Neuronal stem cell (in vitro differentiated cells): ENCODE data around the gene NSD1.

Experiments
- DNase-seq: peaks from one replicate; pipeline ENCODE4 v3.0.0-alpha.2; 2013; ENCODE audit warnings: low spot score
- H2AFZ ChIP-seq: one replicate; pipeline ENCODE4 v1.6.1; 2013; ENCODE audit warnings: mild to moderate bottlenecking, low read length, inconsistent platforms
- H2AK5ac ChIP-seq: 2 replicates; pipeline ENCODE4 v1.6.1; 2013; ENCODE audit warnings: low read depth, mild to moderate bottlenecking, inconsistent platforms, low read length, moderate library complexity, mixed read lengths
- H2BK120ac ChIP-seq: 2 replicates; pipeline ENCODE4 v1.6.1; 2013; ENCODE audit warnings: low read depth, mild to moderate bottlenecking, inconsistent platforms, low read length, moderate library complexity, mixed read lengths
- H2BK12ac ChIP-seq: one replicate; pipeline ENCODE4 v1.6.1; 2013; ENCODE audit warnings: low read length, inconsistent platforms
- H2BK15ac ChIP-seq: 2 replicates; pipeline ENCODE4 v1.6.1; 2013; ENCODE audit warnings: mild to moderate bottlenecking, low read length, inconsistent platforms, mixed read lengths
- H2BK5ac ChIP-seq: one replicate; pipeline ENCODE4 v1.6.1; 2013; ENCODE audit warnings: inconsistent platforms, mild to moderate bottlenecking, low read length, moderate library complexity
- H3K14ac ChIP-seq: one replicate; pipeline ENCODE4 v1.6.1; 2013; ENCODE audit warnings: low read length, inconsistent platforms
- H3K18ac ChIP-seq: 2 replicates; pipeline ENCODE4 v1.6.1; 2013; ENCODE audit warnings: low read length, inconsistent platforms
- H3K23ac ChIP-seq: 2 replicates; pipeline ENCODE4 v1.6.1; 2013; ENCODE audit warnings: low read depth, mild to moderate bottlenecking, mixed read lengths, low read length, inconsistent platforms; ENCODE audit not compliant: poor library complexity
- H3K27ac ChIP-seq: replicated peaks from 3 replicates; pipeline ENCODE4 v1.5.1; 2013; ENCODE audit warnings: low read length, inconsistent platforms
- H3K27me3 ChIP-seq, 3 experiments: 2 replicates each; pipeline ENCODE4 v1.6.1; 2013; ENCODE audit warnings: low read length in 3 of 3, mild to moderate bottlenecking in 2 of 3, inconsistent platforms in 1 of 3, low read depth in 1 of 3, mixed read lengths in 1 of 3, moderate library complexity in 1 of 3; ENCODE audit not compliant: control insufficient read depth in 3 of 3, insufficient read depth in 3 of 3
- H3K36me3 ChIP-seq, 2 donors: replicated peaks in 1 of 2; 2 replicates each; pipeline ENCODE4 v1.6.1; 2013; ENCODE audit warnings: low read length in 2 of 2; ENCODE audit not compliant: control insufficient read depth in 2 of 2, insufficient read depth in 2 of 2
- H3K4ac ChIP-seq: 2 replicates; pipeline ENCODE4 v1.6.1; 2013; ENCODE audit warnings: inconsistent platforms, mild to moderate bottlenecking, low read length, moderate library complexity
- H3K4me1 ChIP-seq, 2 donors: 1 replicate in 1 of 2; 2 replicates in 1 of 2; pipeline ENCODE4 v1.6.1; 2013; ENCODE audit warnings: low read length in 2 of 2, low read depth in 1 of 2; ENCODE audit not compliant: control insufficient read depth in 2 of 2, insufficient read depth in 1 of 2
- H3K4me2 ChIP-seq: one replicate; pipeline ENCODE4 v1.6.1; 2013; ENCODE audit warnings: mild to moderate bottlenecking, low read length, inconsistent platforms; ENCODE audit not compliant: insufficient read depth, poor library complexity, severe bottlenecking
- H3K4me3 ChIP-seq, 2 donors: 2 replicates each; pipeline ENCODE4 v1.5.1; 2013; ENCODE audit warnings: low read length in 2 of 2, mild to moderate bottlenecking in 2 of 2, inconsistent platforms in 1 of 2, moderate library complexity in 1 of 2
- H3K79me1 ChIP-seq: one replicate; pipeline ENCODE4 v1.6.1; 2013; ENCODE audit warnings: low read depth, mild to moderate bottlenecking, inconsistent platforms, low read length, moderate library complexity
- H3K9ac ChIP-seq: one replicate; pipeline ENCODE4 v1.6.1; 2013; ENCODE audit warnings: mild to moderate bottlenecking, low read depth, low read length, inconsistent platforms; ENCODE audit not compliant: poor library complexity
- H3K9me3 ChIP-seq, 2 donors: replicated peaks in 1 of 2; 2 replicates each; pipeline versions ENCODE3 to v1.6.1; 2013; ENCODE audit warnings: low read length in 2 of 2, mild to moderate bottlenecking in 2 of 2, inconsistent platforms in 1 of 2, low read depth in 1 of 2, mixed read lengths in 1 of 2, moderate library complexity in 1 of 2; ENCODE audit not compliant: control insufficient read depth in 2 of 2, insufficient read depth in 1 of 2
- H4K8ac ChIP-seq: one replicate; pipeline ENCODE4 v1.6.1; 2013; ENCODE audit warnings: low read depth, mild to moderate bottlenecking, inconsistent platforms, low read length, moderate library complexity
- H4K91ac ChIP-seq: one replicate; pipeline ENCODE4 v1.6.1; 2013; ENCODE audit warnings: low read length, low read depth, mild to moderate bottlenecking, inconsistent platforms; ENCODE audit not compliant: poor library complexity
- WGBS, 2 donors: extraction: QIAGEN DNeasy Blood & Tissue Kit; methylation state at CpG; one replicate each; pipeline ENCODE4 v1.1.7; 2013; ENCODE audit warnings: missing lambda C conversion rate in 2 of 2, mixed read lengths in 1 of 2; ENCODE audit not compliant: insufficient read length in 2 of 2, insufficient replicate concordance in 1 of 2; ENCODE audit errors: extremely low coverage in 2 of 2; 5-methylcytosine and 5-hydroxymethylcytosine counted together

The NSD1 gene

DNA sequence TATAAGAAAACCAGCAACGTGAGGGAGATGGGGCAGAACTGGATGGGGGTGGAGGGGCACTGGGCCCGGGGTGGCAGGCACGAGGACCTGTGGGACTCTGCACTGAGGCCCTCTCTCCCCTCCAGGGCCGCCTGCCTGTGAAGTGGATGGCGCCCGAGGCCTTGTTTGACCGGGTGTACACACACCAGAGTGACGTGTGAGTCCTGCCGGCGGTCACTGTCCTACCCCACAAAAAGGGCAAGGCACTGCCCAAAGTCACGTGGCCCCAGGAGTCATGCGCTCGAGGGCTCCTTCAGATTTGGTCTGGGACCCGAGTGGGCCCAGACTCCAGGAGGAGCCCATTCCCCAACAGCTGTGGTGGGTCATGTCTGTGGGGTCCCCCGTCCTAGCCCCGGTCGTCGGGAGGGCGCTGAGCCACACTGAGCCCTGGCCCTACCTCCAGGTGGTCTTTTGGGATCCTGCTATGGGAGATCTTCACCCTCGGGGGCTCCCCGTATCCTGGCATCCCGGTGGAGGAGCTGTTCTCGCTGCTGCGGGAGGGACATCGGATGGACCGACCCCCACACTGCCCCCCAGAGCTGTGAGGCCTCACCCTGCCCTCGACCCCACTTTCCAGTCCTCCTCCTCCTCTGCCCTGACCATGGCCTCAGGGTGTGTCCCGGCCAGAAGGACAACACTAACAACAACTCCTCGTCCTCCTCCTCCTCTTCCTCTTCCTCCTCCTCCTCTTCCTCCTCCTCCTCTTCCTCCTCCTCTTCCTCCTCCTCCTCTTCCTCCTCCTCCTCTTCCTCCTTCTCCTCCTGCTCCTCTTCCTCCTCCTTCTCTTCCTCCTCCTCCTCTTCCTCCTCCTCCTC lies 37.2 kb upstream of the NSD1 start:
- Histone ChIP-seq H3K4me3 (no peak overlapping the region), H2BK15ac (no peak overlapping the region), H3K14ac (no peak overlapping the region), H2BK120ac (no peak overlapping the region), H3K27me3 (peaks cover 0 to 36% (median 0%) of the 10 kb centered on the region in 3 experiments), H2AK5ac (peak overlapping the region; percentile 48), H2BK12ac (no peak overlapping the region), H3K9me3 (no peaks in the 10 kb centered on the region), H3K79me1 (peaks cover 3% of the 10 kb centered on the region), H3K36me3 (peaks cover 0 to 9% of the 10 kb centered on the region in 2 donors), H2BK5ac (peak overlapping the region; percentile 73), H3K9ac (no peak overlapping the region), H3K4me1 (peaks cover 5 to 13% of the 10 kb centered on the region in 2 donors), H2AFZ (no peak overlapping the region), H3K4ac (no peak overlapping the region), H3K23ac (peak overlapping the region; percentile 20), H3K18ac (peak overlapping the region; percentile 57), H3K27ac (no peak overlapping the region), H4K8ac (no peak overlapping the region), H3K4me2 (no peak overlapping the region), H4K91ac (no peak overlapping the region)
- no CpG with 5 or more reads among the region's 29 CpGs for WGBS, 2 donors
- DNase-seq, result no peak

DNA sequence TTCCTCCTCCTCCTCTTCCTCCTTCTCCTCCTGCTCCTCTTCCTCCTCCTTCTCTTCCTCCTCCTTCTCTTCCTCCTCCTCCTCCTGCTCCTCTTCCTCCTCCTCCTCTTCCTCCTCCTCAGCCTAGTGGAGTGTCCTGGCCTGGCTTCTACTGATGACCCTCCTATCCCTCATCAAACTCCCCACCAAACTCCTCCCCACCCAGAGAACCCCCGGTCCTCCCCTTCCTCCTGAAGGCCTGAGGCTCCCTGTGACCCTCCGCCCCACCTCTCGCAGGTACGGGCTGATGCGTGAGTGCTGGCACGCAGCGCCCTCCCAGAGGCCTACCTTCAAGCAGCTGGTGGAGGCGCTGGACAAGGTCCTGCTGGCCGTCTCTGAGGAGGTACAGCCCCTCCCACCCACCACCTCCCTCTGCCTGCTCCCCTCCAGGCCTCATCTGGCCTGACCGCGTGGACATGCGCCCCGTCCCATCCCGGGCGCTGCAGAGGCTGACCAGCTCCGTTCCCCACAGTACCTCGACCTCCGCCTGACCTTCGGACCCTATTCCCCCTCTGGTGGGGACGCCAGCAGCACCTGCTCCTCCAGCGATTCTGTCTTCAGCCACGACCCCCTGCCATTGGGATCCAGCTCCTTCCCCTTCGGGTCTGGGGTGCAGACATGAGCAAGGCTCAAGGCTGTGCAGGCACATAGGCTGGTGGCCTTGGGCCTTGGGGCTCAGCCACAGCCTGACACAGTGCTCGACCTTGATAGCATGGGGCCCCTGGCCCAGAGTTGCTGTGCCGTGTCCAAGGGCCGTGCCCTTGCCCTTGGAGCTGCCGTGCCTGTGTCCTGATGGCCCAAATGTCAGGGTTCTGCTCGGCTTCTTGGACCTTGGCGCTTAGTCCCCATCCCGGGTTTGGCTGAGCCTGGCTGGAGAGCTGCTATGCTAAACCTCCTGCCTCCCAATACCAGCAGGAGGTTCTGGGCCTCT lies 36.3 kb upstream of the NSD1 start:
- H3K9ac ChIP-seq, result no peak overlapping the region
- H3K4me3 ChIP-seq, result peak overlapping the region in 1 of 2 donors; percentile 40
- peaks cover 3% of the 10 kb centered on the region for H3K79me1 ChIP-seq
- H3K27me3 ChIP-seq, result peaks cover 0 to 33% (median 0%) of the 10 kb centered on the region in 3 experiments
- no peak overlapping the region for H4K8ac ChIP-seq
- peak overlapping the region; percentile 80 for H3K23ac ChIP-seq
- no peak overlapping the region for H2BK120ac ChIP-seq
- H3K27ac ChIP-seq, result no peak overlapping the region
- H2AFZ ChIP-seq, result no peak overlapping the region
- peak overlapping the region; percentile 58 for H2BK12ac ChIP-seq
- H2BK15ac ChIP-seq, result peak overlapping the region; percentile 67
- H3K4ac ChIP-seq, result no peak overlapping the region
- H3K14ac ChIP-seq, result no peak overlapping the region
- WGBS, 2 donors, result no CpG with 5 or more reads among the region's 30 CpGs
- H2AK5ac ChIP-seq, result peak overlapping the region; percentile 15
- peaks cover 5 to 13% of the 10 kb centered on the region in 2 donors for H3K4me1 ChIP-seq
- H3K9me3 ChIP-seq, result no peaks in the 10 kb centered on the region
- H2BK5ac ChIP-seq, result peak overlapping the region; percentile 53
- H4K91ac ChIP-seq, result no peak overlapping the region
- H3K4me2 ChIP-seq, result no peak overlapping the region
- peaks cover 0 to 9% of the 10 kb centered on the region in 2 donors for H3K36me3 ChIP-seq
- DNase-seq, result no peak
- no peak overlapping the region for H3K18ac ChIP-seq

DNA sequence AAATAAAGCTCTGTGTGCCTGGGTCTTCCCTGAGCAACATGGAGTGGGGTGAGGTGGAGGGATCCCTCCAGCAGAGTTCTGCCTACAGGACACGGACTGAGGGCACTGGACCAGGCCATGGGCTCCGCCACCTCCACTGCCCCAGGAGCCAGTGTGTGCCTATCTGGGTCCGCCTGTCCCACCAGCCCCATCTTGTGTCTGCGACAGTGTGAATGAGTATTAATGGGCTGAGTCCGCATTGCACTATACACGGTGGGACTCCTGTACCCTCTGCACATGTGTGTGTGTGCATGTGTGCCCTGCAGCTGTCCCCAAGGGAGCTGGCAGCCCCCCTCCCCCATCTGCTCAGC lies 35.5 kb upstream of the NSD1 start:
- Histone ChIP-seq H2BK120ac (no peak overlapping the region), H3K9ac (no peak overlapping the region), H2AFZ (peak overlapping the region; percentile 18), H2BK15ac (peak overlapping the region; percentile 78), H3K4me2 (no peak overlapping the region), H3K9me3 (no peaks in the 10 kb centered on the region), H3K27me3 (peaks cover 0 to 29% (median 0%) of the 10 kb centered on the region in 3 experiments), H3K27ac (no peak overlapping the region), H2BK5ac (peak overlapping the region; percentile 18), H4K91ac (no peak overlapping the region), H3K23ac (peak overlapping the region; percentile 80), H4K8ac (no peak overlapping the region), H3K4me3 (no peak overlapping the region), H3K18ac (no peak overlapping the region), H2BK12ac (no peak overlapping the region), H3K4ac (no peak overlapping the region), H3K4me1 (peaks cover 5 to 13% of the 10 kb centered on the region in 2 donors), H3K36me3 (peaks cover 0 to 6% of the 10 kb centered on the region in 2 donors), H2AK5ac (peak overlapping the region; percentile 93), H3K14ac (peak overlapping the region; percentile 3), H3K79me1 (peaks cover 3% of the 10 kb centered on the region)
- no peak for DNase-seq
- WGBS, 2 donors, result no CpG with 5 or more reads among the region's 6 CpGs
